IMR-90 (cell line): ENCODE results near the gene DOCK1.

Experiments used
- CEBPB ChIP-seq: IDR thresholded peaks from 2 replicates; pipeline ENCODE4 v1.6.1; 2012; ENCODE audit warnings: low read depth, low read length, improper control_type of control experiment
- CTCF ChIP-seq: conservative IDR thresholded peaks from 2 replicates; pipeline ENCODE4 v1.5.1; 2012; ENCODE audit warnings: mild to moderate bottlenecking, low read depth, low read length, improper control_type of control experiment
- ELK1 ChIP-seq: fragments of 150-350 bp; IDR thresholded peaks from 2 replicates; pipeline ENCODE4 v1.6.1; 2016; ENCODE audit warnings: low read depth, mild to moderate bottlenecking, low read length, moderate library complexity, borderline replicate concordance
- MAFK ChIP-seq: IDR thresholded peaks from 2 replicates; pipeline ENCODE4 v1.6.1; 2012; ENCODE audit warnings: low read depth, low read length, improper control_type of control experiment
- MAZ ChIP-seq: IDR thresholded peaks from 2 replicates; pipeline ENCODE4 v1.6.1; 2012; ENCODE audit warnings: low read depth, mild to moderate bottlenecking, low read length, improper control_type of control experiment, moderate library complexity, borderline replicate concordance
- MXI1 ChIP-seq: IDR thresholded peaks from 2 replicates; pipeline ENCODE4 v1.6.1; 2012; ENCODE audit warnings: low read depth, mild to moderate bottlenecking, low read length, moderate library complexity, borderline replicate concordance
- NFE2L2 ChIP-seq: fragments of 150-350 bp; IDR thresholded peaks from 2 replicates; pipeline ENCODE4 v1.6.1; 2016; ENCODE audit warnings: low read depth, mild to moderate bottlenecking, low read length
- POLR2A ChIP-seq: IDR thresholded peaks from 2 replicates; pipeline ENCODE4 v1.6.1; 2012; ENCODE audit warnings: mild to moderate bottlenecking, low read depth, low read length
- RAD21 ChIP-seq: IDR thresholded peaks from 2 replicates; pipeline ENCODE4 v1.6.1; 2012; ENCODE audit warnings: low read length, improper control_type of control experiment
- RCOR1 ChIP-seq: IDR thresholded peaks from 2 replicates; pipeline ENCODE4 v1.6.1; 2012; ENCODE audit warnings: mild to moderate bottlenecking, low read length, improper control_type of control experiment; ENCODE audit not compliant: insufficient replicate concordance
- RFX5 ChIP-seq: IDR thresholded peaks from 2 replicates; pipeline ENCODE4 v1.8.0; 2012; ENCODE audit warnings: low read depth, mild to moderate bottlenecking, low read length, moderate library complexity
- SMC3 ChIP-seq: fragments of 150-350 bp; IDR thresholded peaks from 2 replicates; pipeline ENCODE4 v1.6.1; 2016; ENCODE audit warnings: low read depth, mild to moderate bottlenecking, antibody characterized with exemption, low read length, moderate library complexity
- USF2 ChIP-seq: fragments of 150-350 bp; IDR thresholded peaks from 2 replicates; pipeline ENCODE4 v1.6.1; 2017; ENCODE audit warnings: mild to moderate bottlenecking, antibody characterized with exemption, low read length, low read depth

GRCh38 chr10:126878594-126878993 is 26.6 kb upstream of the DOCK1 start:
- no peak for TF ChIP-seq RAD21
- TF ChIP-seq CTCF: no peak
- no peak for TF ChIP-seq MAZ
- no peak for TF ChIP-seq CEBPB
- TF ChIP-seq MXI1: no peak
- TF ChIP-seq POLR2A: no peak
- TF ChIP-seq MAFK: no peak
- no peak for TF ChIP-seq USF2
- no peak for TF ChIP-seq SMC3
- TF ChIP-seq ELK1: no peak
- TF ChIP-seq RCOR1: no peak
- TF ChIP-seq RFX5: no peak
- no peak for TF ChIP-seq NFE2L2
